GM19238 (cell line): ENCODE results near the gene MIB2.
"Not testable (repeated sequence)": the region's sequence is repeated elsewhere in the genome, so short reads cannot be mapped to it uniquely, and the experiment has no call there.

Source experiments
- DNase-seq: peaks from one replicate; pipeline ENCODE4 v3.0.0; 2011; ENCODE audit warnings: low spot score; ENCODE audit not compliant: insufficient read length

The MIB2 gene

GRCh38 chr1:1615256-1616044 is at the start of gene MIB2:
Gene MIB2 (plus strand): TSS chr1:1615500. CDS start chr1:1623453, 7,953 bp downstream.
- DNase-seq: peak; percentile 100

GRCh38 chr1:1567152-1567875 is 48.0 kb upstream of the MIB2 start:
- no peak for DNase-seq

GRCh38 chr1:1567891-1568291 is 47.4 kb upstream of the MIB2 start:
- no peak for DNase-seq

GRCh38 chr1:1569341-1569740 is 46.0 kb upstream of the MIB2 start:
- no peak for DNase-seq

GRCh38 chr1:1573843-1574720 is 41.2 kb upstream of the MIB2 start:
- DNase-seq: peak; percentile 70

GRCh38 chr1:1574721-1575537 is 40.4 kb upstream of the MIB2 start, which contains the start of gene SSU72:
Gene SSU72 (minus strand): TSS chr1:1574863. CDS start chr1:1574557, 306 bp downstream.
- DNase-seq: peak; percentile 97

- DNase-seq: no peak
Measured at GRCh38 chr1:1577367-1578011, 37.8 kb upstream of the MIB2 start.

GRCh38 chr1:1578371-1578940 is 36.8 kb upstream of the MIB2 start:
- no peak for DNase-seq

- DNase-seq: no peak
Measured at GRCh38 chr1:1582585-1583346, 32.5 kb upstream of the MIB2 start.

GRCh38 chr1:1583347-1584010 is 31.8 kb upstream of the MIB2 start:
- DNase-seq: no peak

- DNase-seq: no peak
Measured at GRCh38 chr1:1591452-1591851, 23.8 kb upstream of the MIB2 start.

- DNase-seq: no peak
Measured at GRCh38 chr1:1593834-1594601, 21.3 kb upstream of the MIB2 start.

GRCh38 chr1:1594602-1595260 is 20.6 kb upstream of the MIB2 start:
- DNase-seq: no peak

GRCh38 chr1:1595341-1595740 is 20.0 kb upstream of the MIB2 start:
- DNase-seq: not testable (repeated sequence)

- DNase-seq: no peak
Measured at GRCh38 chr1:1596493-1597274, 18.6 kb upstream of the MIB2 start.

- DNase-seq: no peak
Measured at GRCh38 chr1:1597275-1597930, 17.9 kb upstream of the MIB2 start.
